Stimulated activated CD8-positive, alpha-beta memory T cell treated with anti-CD3 and anti-CD28 coated beads, Interleukin-2, amount 100 ng/mL, for 48 hours (primary cell): ENCODE results near the gene POU6F2.
"Not testable (repeated sequence)": the region's sequence is repeated elsewhere in the genome, so short reads cannot be mapped to it uniquely, and the experiment has no call there.

ENCODE experiments used
- DNase-seq, 2 donors: peaks; one replicate each; pipeline ENCODE4 v3.0.0-alpha.2; 2020; ENCODE audit warnings: low read depth in 2 of 2

The POU6F2 gene

GRCh38 chr7:39304178-39304577 lies 326.5 kb downstream of the POU6F2 start:
- no peak for DNase-seq

- no peak for DNase-seq
Observed at GRCh38 chr7:39304668-39305405, 327.1 kb downstream of the POU6F2 start.

GRCh38 chr7:39306016-39306570 lies 328.4 kb downstream of the POU6F2 start:
- DNase-seq = no peak

GRCh38 chr7:39310699-39311098 lies 333.0 kb downstream of the POU6F2 start:
- DNase-seq = no peak

- DNase-seq = no peak
Observed at GRCh38 chr7:39312254-39312989, 334.7 kb downstream of the POU6F2 start.

GRCh38 chr7:39313376-39313775 lies 335.7 kb downstream of the POU6F2 start:
- no peak for DNase-seq

GRCh38 chr7:39313974-39314373 lies 336.3 kb downstream of the POU6F2 start:
- DNase-seq = no peak

GRCh38 chr7:39317107-39317506 lies 339.4 kb downstream of the POU6F2 start:
- DNase-seq = no peak

GRCh38 chr7:39317896-39318295 lies 340.2 kb downstream of the POU6F2 start:
- no peak for DNase-seq

GRCh38 chr7:39321245-39321644 lies 343.5 kb downstream of the POU6F2 start:
- no peak for DNase-seq

GRCh38 chr7:39321909-39322498 lies 344.3 kb downstream of the POU6F2 start:
- DNase-seq = no peak

GRCh38 chr7:39324139-39324760 lies 346.5 kb downstream of the POU6F2 start:
- DNase-seq = no peak

GRCh38 chr7:39331607-39332006 lies 353.9 kb downstream of the POU6F2 start:
- DNase-seq = not testable (repeated sequence)

GRCh38 chr7:39332142-39332541 lies 354.4 kb downstream of the POU6F2 start:
- DNase-seq = no peak

- no peak for DNase-seq
Observed at GRCh38 chr7:39333701-39334100, 356.0 kb downstream of the POU6F2 start.

GRCh38 chr7:39336442-39336841 lies 358.7 kb downstream of the POU6F2 start:
- no peak for DNase-seq

- no peak for DNase-seq
Observed at GRCh38 chr7:39338716-39339115, 361.0 kb downstream of the POU6F2 start.

- DNase-seq = no peak
Observed at GRCh38 chr7:39339591-39339990, 361.9 kb downstream of the POU6F2 start.

- no peak for DNase-seq
Observed at GRCh38 chr7:39341083-39341482, 363.4 kb downstream of the POU6F2 start.

- DNase-seq = no peak
Observed at GRCh38 chr7:39342763-39343162, 365.1 kb downstream of the POU6F2 start.

GRCh38 chr7:39349452-39350123 lies 371.9 kb downstream of the POU6F2 start:
- DNase-seq = no peak
